Measurements from ENCODE around the gene PAX4. TPM values are rescaled to one million over a fixed set of nuclear protein-coding genes. Genes with fewer than 3 reads are reported as not detected.

The PAX4 gene
- total RNA-seq, 1 experiment from 2014 or later: not detected

GRCh38 chr7:127666602-127667001 is 48.7 kb upstream of the PAX4 start:
- Mint-ChIP-seq H3K36me3 (ENCODE audit: insufficient read depth in 1 of 3, low read depth in 3 of 3) (peaks cover 12 to 25% (median 23%) of the 10 kb centered on the region in 3 experiments), H3K9me3 (no peaks in the 10 kb centered on the region), H3K27ac (peak overlapping the region in 1 of 3 experiments; percentile 88; a peak in 2 of 7 replicates), H3K4me1 (peaks cover 55 to 56% of the 10 kb centered on the region in 2 experiments), H3K27me3 (ENCODE audit: low read depth) (no peaks in the 10 kb centered on the region), H3K4me3 (peak overlapping the region in 1 of 2 experiments; percentile 18; a peak in 2 of 5 replicates)
- TF ChIP-seq CTCF (conservative IDR thresholded peaks at IDR 0.05): no peak
- no peak overlapping the region for H4K91ac ChIP-seq (ENCODE audit: insufficient read length, low read depth, low read length)
- no peak overlapping the region for H3K27ac ChIP-seq (ENCODE audit: insufficient read length, low read depth, low read length)
- no peak overlapping the region for H2BK15ac ChIP-seq (ENCODE audit: low read depth, low read length)
- peaks cover 37% of the 10 kb centered on the region for H3K79me2 ChIP-seq (ENCODE audit: insufficient read depth, low read length)
- no peak overlapping the region for H3T11ph ChIP-seq (ENCODE audit: low read length)
- peaks cover 3% of the 10 kb centered on the region; the same call in 1 of the 2 replicates for H3K4me1 ChIP-seq (ENCODE audit: insufficient read depth, low read length)
- no peaks in the 10 kb centered on the region for H3K9me3 ChIP-seq (ENCODE audit: control insufficient read depth, low read depth, low read length)
- H3K23ac ChIP-seq (ENCODE audit: insufficient read length, low read depth, low read length): no peak overlapping the region
- H3K79me1 ChIP-seq (ENCODE audit: insufficient read depth, low read depth, low read length, poor library complexity, severe bottlenecking): peaks cover 5% of the 10 kb centered on the region
- H3K9ac ChIP-seq (ENCODE audit: extremely low read depth, insufficient read length, low read length): no peak overlapping the region
- H4K8ac ChIP-seq (replicated peaks; ENCODE audit: insufficient read length, low read depth, low read length): no peak overlapping the region
- H2BK20ac ChIP-seq (ENCODE audit: low read depth, low read length, poor library complexity, severe bottlenecking): no peak overlapping the region
- H3K18ac ChIP-seq (ENCODE audit: insufficient read length, low read depth, low read length): no peak overlapping the region
- H3K27me3 ChIP-seq (ENCODE audit: insufficient read depth, low read length): no peaks in the 10 kb centered on the region
- no peak overlapping the region for H2BK5ac ChIP-seq (ENCODE audit: insufficient read length, low read length)
- H3K4ac ChIP-seq (ENCODE audit: low read depth, low read length): no peak overlapping the region
- no peaks in the 10 kb centered on the region for H3K23me2 ChIP-seq (ENCODE audit: insufficient read length, low read depth, low read length, poor library complexity, severe bottlenecking)
- H2AK5ac ChIP-seq (ENCODE audit: insufficient read length, low read length): no peak overlapping the region
- no peak overlapping the region for H3K14ac ChIP-seq (ENCODE audit: insufficient read depth, low read length)
- no peak overlapping the region for H2BK120ac ChIP-seq (ENCODE audit: low read depth, low read length, poor library complexity, severe bottlenecking)
- no peak overlapping the region for H4K5ac ChIP-seq (ENCODE audit: insufficient read length, low read depth, low read length)
- H4K20me1 ChIP-seq (ENCODE audit: control insufficient read depth, insufficient read depth, insufficient read length): no peaks in the 10 kb centered on the region
- H3K4me2 ChIP-seq (ENCODE audit: insufficient read depth, insufficient read length, low read length): no peak overlapping the region
- no peak overlapping the region for H3K56ac ChIP-seq (ENCODE audit: insufficient read length, low read depth, low read length)
- no peak overlapping the region for H2BK12ac ChIP-seq (ENCODE audit: insufficient read length, low read depth, low read length)
- no peak for DNase-seq
- no CpG with 5 or more reads among the region's 4 CpGs for WGBS (ENCODE audit: extremely low coverage, insufficient read length, low lambda C conversion rate)
- no peak overlapping the region for H2AFZ ChIP-seq (ENCODE audit: low read length)
